ENCODE results near the gene XCR1.

Gene XCR1

DNA sequence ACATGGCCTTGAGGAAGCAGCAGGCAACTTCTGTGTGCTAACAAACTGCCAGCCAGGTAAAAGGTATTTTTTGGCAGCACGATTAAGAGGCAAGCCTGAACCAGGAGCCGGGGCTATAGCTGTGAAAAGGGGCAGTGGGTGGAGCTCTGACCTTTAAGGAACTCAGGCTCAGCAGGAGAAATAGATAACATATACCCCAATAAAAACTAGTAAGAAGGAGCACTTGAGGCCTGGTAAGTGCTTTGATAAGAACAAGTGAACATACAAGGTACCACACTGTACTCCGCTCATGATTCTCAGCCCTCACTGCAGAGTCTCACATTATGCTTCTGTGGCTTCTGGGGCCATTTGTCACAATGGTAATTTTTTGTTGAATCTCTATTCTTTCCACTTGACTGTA, 37.1 kb downstream of the XCR1 start:
- no peak overlapping the region for H3K4me3 ChIP-seq (ENCODE audit: low read depth, low read length)
- no peak for DNase-seq (ENCODE audit: low read depth, low spot score)
- TF ChIP-seq, protein P1, sequence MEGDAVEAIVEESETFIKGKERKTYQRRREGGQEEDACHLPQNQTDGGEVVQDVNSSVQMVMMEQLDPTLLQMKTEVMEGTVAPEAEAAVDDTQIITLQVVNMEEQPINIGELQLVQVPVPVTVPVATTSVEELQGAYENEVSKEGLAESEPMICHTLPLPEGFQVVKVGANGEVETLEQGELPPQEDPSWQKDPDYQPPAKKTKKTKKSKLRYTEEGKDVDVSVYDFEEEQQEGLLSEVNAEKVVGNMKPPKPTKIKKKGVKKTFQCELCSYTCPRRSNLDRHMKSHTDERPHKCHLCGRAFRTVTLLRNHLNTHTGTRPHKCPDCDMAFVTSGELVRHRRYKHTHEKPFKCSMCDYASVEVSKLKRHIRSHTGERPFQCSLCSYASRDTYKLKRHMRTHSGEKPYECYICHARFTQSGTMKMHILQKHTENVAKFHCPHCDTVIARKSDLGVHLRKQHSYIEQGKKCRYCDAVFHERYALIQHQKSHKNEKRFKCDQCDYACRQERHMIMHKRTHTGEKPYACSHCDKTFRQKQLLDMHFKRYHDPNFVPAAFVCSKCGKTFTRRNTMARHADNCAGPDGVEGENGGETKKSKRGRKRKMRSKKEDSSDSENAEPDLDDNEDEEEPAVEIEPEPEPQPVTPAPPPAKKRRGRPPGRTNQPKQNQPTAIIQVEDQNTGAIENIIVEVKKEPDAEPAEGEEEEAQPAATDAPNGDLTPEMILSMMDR (IDR thresholded peaks at IDR 0.05; ENCODE audit: low read depth, low read length) = no peak
- in situ Hi-C loops (cut with HindIII; ENCODE audit: low sequenced_read_pairs) = no loop called here

DNA sequence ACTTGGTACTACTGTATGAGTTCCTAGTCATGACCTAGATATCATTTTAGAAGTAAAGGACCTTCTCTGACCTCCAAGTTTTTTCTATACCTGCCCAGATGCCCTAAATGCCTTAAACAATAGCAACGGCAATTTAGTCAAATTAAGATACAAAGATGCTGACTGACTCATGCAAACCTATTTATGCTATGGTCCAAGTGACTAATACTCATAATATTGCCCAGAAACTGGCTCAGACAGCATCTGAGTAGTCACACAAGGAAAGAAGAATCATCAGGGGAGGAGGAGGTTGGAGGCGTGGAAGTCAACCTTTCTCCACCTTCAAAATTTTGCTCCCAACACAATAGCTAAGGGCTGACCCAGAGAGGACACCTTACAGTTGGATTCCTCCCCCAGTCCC, 38.5 kb downstream of the XCR1 start:
- H3K4me3 ChIP-seq (ENCODE audit: low read depth, low read length) = no peak overlapping the region
- TF ChIP-seq, protein P1 (IDR thresholded peaks at IDR 0.05; ENCODE audit: low read depth, low read length) = no peak
- in situ Hi-C loops (cut with HindIII; ENCODE audit: low sequenced_read_pairs) = no loop called here
- peak; percentile 84 for DNase-seq (ENCODE audit: low read depth, low spot score)

DNA sequence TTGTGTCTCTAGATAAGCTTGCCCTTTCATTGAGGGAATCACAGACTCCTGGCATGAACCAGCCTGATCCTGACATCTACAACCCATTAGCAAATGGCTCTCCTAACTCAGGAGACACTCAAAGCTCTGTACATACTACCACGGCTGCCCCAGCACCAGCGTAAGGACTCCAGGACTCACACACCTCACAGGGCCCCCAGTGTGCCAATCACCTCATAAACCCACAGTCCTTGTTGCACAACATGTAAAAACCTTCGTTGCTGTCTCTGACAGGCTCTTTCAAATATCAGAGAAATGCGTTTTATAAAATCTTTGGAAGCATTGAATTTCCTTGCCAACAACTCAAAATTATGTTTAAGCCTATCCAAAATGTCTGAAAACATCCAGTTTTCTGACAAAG, 38.9 kb downstream of the XCR1 start:
- H3K4me3 ChIP-seq (ENCODE audit: low read depth, low read length) = no peak overlapping the region
- no peak for DNase-seq (ENCODE audit: low read depth, low spot score)
- TF ChIP-seq, protein P1 (IDR thresholded peaks at IDR 0.05; ENCODE audit: low read depth, low read length) = no peak
- in situ Hi-C loops (cut with HindIII; ENCODE audit: low sequenced_read_pairs) = no loop called here

DNA sequence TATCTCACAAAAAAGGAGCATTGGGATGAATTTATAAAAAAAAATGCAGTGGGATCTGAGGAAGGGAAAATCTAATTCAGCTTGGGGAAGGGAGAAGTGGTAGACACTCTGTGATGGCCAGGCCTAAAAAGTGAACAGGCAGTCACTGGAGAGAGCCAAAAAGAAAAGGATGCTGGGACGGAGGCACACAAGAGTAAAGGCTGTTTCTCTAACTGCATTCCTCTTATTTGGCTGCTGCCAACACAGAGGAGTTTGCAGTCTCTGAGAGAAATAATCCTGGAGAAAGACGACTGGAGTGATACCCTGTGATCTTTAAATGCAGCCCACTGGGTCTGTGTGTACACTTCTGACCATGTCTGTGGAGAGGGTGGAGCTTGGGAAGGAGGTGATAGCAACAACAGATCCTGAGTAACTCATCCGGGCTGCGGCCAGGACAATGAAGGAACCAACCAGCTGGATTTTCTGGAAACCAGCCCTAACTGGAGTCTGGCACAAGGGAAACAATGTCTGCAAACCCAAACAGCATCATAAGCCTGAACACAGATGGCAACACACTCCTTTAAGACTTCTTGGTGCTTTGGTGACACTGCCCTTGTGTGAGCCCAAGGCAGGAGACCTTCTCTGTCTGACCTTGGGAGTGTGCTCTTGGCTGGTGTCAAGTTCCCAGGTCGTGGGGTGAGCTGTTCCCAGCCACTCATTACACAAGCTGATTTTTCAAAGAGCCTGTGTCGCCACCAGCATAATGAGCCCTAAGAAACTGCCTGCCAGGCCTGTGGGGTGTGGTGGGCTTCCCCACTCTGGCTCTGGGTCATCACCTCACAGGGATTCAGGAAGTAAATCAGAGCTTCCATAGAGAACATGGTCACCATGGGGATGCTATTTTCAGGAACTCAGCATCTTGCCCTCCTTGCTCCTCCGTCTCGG, 39.7 kb downstream of the XCR1 start:
- peak; percentile 74 for DNase-seq (ENCODE audit: low read depth, low spot score)
- in situ Hi-C loops (cut with HindIII; ENCODE audit: low sequenced_read_pairs) = no loop called here
- TF ChIP-seq, protein P1 (IDR thresholded peaks at IDR 0.05; ENCODE audit: low read depth, low read length) = no peak
- H3K4me3 ChIP-seq (ENCODE audit: low read depth, low read length) = no peak overlapping the region

DNA sequence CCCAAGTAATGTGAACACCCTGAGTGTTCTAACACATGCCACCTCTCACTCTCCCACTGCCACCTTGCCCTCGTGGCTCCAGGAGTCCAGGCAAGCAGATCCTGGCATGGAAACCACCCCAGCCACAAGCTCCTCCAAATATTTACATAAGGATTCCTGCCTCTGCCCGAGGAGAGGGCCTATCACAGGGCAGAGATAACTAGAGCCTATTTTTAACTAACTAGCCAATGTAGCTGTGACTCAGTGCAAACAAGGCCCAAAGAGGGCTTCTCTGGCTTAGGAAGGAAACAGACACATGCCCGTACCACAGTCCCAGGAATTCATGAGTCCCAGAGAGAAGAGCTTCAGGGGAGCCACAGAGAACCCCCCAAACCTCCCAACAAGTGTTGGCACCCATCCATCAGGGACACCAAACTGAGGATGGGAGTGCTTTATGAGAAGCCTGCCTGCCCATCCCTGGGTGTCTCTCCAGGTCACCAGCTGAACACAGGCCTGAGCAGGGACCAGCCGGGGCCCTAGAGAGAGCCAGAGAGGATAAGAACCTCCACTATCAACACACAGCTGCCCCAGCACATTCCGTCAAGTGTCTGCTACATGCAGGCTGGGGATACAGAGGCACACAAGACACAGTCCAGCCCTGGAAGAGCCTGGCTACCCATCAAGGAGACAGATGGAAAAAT, 40.8 kb downstream of the XCR1 start:
- in situ Hi-C loops (cut with HindIII; ENCODE audit: low sequenced_read_pairs) = no loop called here
- DNase-seq (ENCODE audit: low read depth, low spot score) = peak; percentile 68
- TF ChIP-seq, protein P1 (IDR thresholded peaks at IDR 0.05; ENCODE audit: low read depth, low read length) = no peak
- H3K4me3 ChIP-seq (ENCODE audit: low read depth, low read length) = no peak overlapping the region

DNA sequence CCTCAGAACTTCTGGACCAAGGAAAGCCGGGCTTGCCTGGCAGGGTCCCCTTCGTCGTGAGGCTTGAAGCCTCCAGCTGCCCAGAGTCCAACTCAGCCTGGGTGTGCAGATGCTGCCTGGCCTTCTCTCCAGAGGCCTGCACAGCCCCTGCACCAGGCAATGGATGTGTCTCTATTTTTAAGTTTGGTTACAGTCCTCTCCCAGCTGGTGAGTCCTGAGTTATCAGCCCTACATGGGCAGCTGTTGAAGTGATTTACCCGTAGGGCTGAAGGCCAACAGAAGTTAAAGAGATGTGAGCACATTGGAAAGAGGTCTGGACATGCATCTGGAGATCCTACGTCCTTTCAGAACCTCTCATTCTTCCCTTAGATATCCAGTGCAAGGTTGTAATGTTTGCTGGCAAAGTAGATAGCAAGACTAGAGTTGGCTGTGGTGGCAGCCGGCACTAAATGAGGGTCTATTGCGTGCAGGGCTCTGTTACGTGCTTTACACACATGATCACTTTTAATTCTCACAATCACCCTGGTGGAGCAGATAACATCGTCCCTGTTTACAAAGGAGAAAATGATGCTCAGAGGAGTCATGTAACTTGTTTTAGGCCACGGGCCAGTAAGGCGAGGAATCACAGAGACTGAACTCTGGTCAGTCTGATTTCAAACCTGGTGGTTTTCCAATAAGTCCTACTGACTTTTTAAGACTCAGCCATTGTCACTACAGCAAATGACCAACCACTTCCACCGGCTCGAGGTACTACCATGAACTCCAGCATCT, 41.6 kb downstream of the XCR1 start:
- TF ChIP-seq, protein P1 (IDR thresholded peaks at IDR 0.05; ENCODE audit: low read depth, low read length) = no peak
- in situ Hi-C loops (cut with HindIII; ENCODE audit: low sequenced_read_pairs) = no loop called here

More for the DNA sequence above, 41.6 kb downstream of the XCR1 start:
- H3K4me3 ChIP-seq (ENCODE audit: low read depth, low read length) = no peak overlapping the region
- DNase-seq (ENCODE audit: low read depth, low spot score) = no peak
